ENCODE data around the gene PATE1.

PATE1 gene

DNA sequence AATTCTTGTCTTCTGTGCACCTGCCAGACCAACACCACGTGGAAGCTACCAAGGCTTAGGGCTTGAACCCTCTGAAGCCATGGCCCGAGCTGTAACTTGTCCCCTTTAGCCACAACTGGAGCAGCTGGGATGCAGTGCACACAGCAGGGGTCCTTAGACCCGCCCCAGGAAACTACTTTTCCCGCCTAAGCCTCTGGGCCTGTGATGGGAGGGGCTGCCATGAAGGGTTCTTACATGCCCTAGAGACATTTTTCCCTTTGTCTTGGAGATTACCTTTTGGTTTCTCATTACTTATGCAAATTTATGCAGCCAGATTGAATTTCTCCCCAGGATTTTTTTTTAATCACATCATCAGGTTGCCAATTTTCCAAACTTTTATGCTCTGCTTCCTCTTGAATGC lies 51.6 kb downstream of the PATE1 start:
- DNase-seq = no peak

All from activated CD8-positive, alpha-beta memory T cell treated with anti-CD3 and anti-CD28 coated beads for 24 hours (primary cell).